HepG2 (cell line): ENCODE measurements around the gene MRPS10. TPM values are rescaled to one million over a fixed set of nuclear protein-coding genes. Genes with fewer than 3 reads are reported as not detected.
A peak's percentile ranks its signal among the peaks of the same experiment; 100 is the strongest.

Experiments used
- CENPBD1 ChIP-seq: sonication (generic); formaldehyde crosslinking; IDR thresholded peaks from 2 replicates; pipeline ENCODE4 v1.8.0; 2022; ENCODE audit warnings: missing genetic modification reagents, low read depth, mild to moderate bottlenecking, borderline replicate concordance
- DMAP1 ChIP-seq: IDR thresholded peaks from 2 replicates; pipeline ENCODE4 v1.6.1; 2016
- FLYWCH1 ChIP-seq: sonication (generic); formaldehyde crosslinking; IDR thresholded peaks from 2 replicates; pipeline ENCODE4 v1.8.1; 2023; ENCODE audit warnings: mild to moderate bottlenecking, missing genetic modification reagents
- IKZF1 ChIP-seq: fragments of 450-650 bp; IDR thresholded peaks from 2 replicates; pipeline ENCODE4 v1.7.1; 2016
- KDM1A ChIP-seq: IDR thresholded peaks from 2 replicates; pipeline ENCODE4 v1.6.1; 2016; ENCODE audit warnings: missing compliant biosample characterization
- MAFK ChIP-seq, 2 experiments: IDR thresholded peaks in 1 of 2; conservative IDR thresholded peaks in 1 of 2; 2 replicates each; pipeline ENCODE4 v1.6.1; 2011; ENCODE audit warnings: improper control_type of control experiment in 2 of 2, low read length in 2 of 2
- NFE2 ChIP-seq: sonication (generic); formaldehyde crosslinking; IDR thresholded peaks from 2 replicates; pipeline ENCODE4 v1.4.0; 2020; ENCODE audit warnings: missing genetic modification reagents
- PAX8 ChIP-seq: sonication (generic); formaldehyde crosslinking; IDR thresholded peaks from 2 replicates; pipeline ENCODE4 v1.8.0; 2022; ENCODE audit warnings: mild to moderate bottlenecking, missing genetic modification reagents, borderline replicate concordance
- PREB ChIP-seq: sonication (generic); formaldehyde crosslinking; IDR thresholded peaks from 2 replicates; pipeline ENCODE4 v1.4.0; 2020; ENCODE audit warnings: missing genetic modification reagents
- REPIN1 ChIP-seq: sonication (generic); formaldehyde crosslinking; IDR thresholded peaks from 2 replicates; pipeline ENCODE4 v1.8.0; 2022; ENCODE audit warnings: missing genetic modification reagents, low read depth, mild to moderate bottlenecking, borderline replicate concordance
- SCMH1 ChIP-seq: sonication (generic); formaldehyde crosslinking; IDR thresholded peaks from 2 replicates; pipeline ENCODE4 v1.9.0; 2021; ENCODE audit warnings: missing genetic modification reagents, mild to moderate bottlenecking, borderline replicate concordance
- SKIL ChIP-seq: sonication (generic); formaldehyde crosslinking; IDR thresholded peaks from 2 replicates; pipeline ENCODE4 v1.8.0; 2022; ENCODE audit warnings: missing genetic modification reagents, mild to moderate bottlenecking, moderate library complexity, borderline replicate concordance
- ZFP1 ChIP-seq: IDR thresholded peaks from 2 replicates; pipeline ENCODE4 v1.6.1; 2016
- ZNF138 ChIP-seq: sonication (generic); formaldehyde crosslinking; IDR thresholded peaks from 2 replicates; pipeline ENCODE4 v1.5.0; 2020; ENCODE audit warnings: mild to moderate bottlenecking, low read depth, missing genetic modification reagents
- ZNF230 ChIP-seq: sonication (generic); formaldehyde crosslinking; IDR thresholded peaks from 2 replicates; pipeline ENCODE4 v1.4.0; 2020; ENCODE audit warnings: mild to moderate bottlenecking, missing genetic modification reagents
- ZNF3 ChIP-seq: IDR thresholded peaks from 2 replicates; pipeline ENCODE4 v1.7.0; 2017; ENCODE audit warnings: inconsistent platforms
- ZNF30 ChIP-seq: sonication (generic); formaldehyde crosslinking; IDR thresholded peaks from 2 replicates; pipeline ENCODE4 v1.5.0; 2020; ENCODE audit warnings: mild to moderate bottlenecking, missing genetic modification reagents
- ZNF362 ChIP-seq: sonication (generic); formaldehyde crosslinking; IDR thresholded peaks from 2 replicates; pipeline ENCODE4 v1.4.0; 2020; ENCODE audit warnings: missing genetic modification reagents, mild to moderate bottlenecking, borderline replicate concordance
- ZNF567 ChIP-seq: sonication (generic); formaldehyde crosslinking; IDR thresholded peaks from 2 replicates; pipeline ENCODE4 v1.8.1; 2023; ENCODE audit warnings: mild to moderate bottlenecking, missing genetic modification reagents, borderline replicate concordance
- ZNF724P ChIP-seq: sonication (generic); formaldehyde crosslinking; IDR thresholded peaks from 2 replicates; pipeline ENCODE4 v1.8.0; 2022; ENCODE audit warnings: missing genetic modification reagents, borderline replicate concordance
- ZNF749 ChIP-seq: sonication (generic); formaldehyde crosslinking; IDR thresholded peaks from 2 replicates; pipeline ENCODE4 v1.8.0; 2022; ENCODE audit warnings: mild to moderate bottlenecking, missing genetic modification reagents, moderate library complexity, borderline replicate concordance
- ZNF772 ChIP-seq: sonication (generic); formaldehyde crosslinking; IDR thresholded peaks from 2 replicates; pipeline ENCODE4 v1.5.0; 2020; ENCODE audit warnings: mild to moderate bottlenecking, missing genetic modification reagents
- ZNF782 ChIP-seq: sonication (generic); formaldehyde crosslinking; IDR thresholded peaks from 2 replicates; pipeline ENCODE4 v1.4.0; 2020; ENCODE audit warnings: missing genetic modification reagents, mild to moderate bottlenecking, borderline replicate concordance
- ZNF784 ChIP-seq: sonication (generic); formaldehyde crosslinking; IDR thresholded peaks from 2 replicates; pipeline ENCODE4 v1.5.1; 2020; ENCODE audit warnings: missing genetic modification reagents, mild to moderate bottlenecking, borderline replicate concordance
- ZSCAN22 ChIP-seq: sonication (generic); formaldehyde crosslinking; IDR thresholded peaks from 2 replicates; pipeline ENCODE4 v1.4.0; 2020; ENCODE audit warnings: mild to moderate bottlenecking, missing genetic modification reagents
- polyA plus RNA-seq, 8 experiments: library from polyadenylated mRNA; depleted of rRNA in 3 of 8; stranded (reverse) in 7 of 8; unstranded in 1 of 8; fragments of >200 nt; fragmentation: Illumina TruSeq in 4 of 8; extraction: Trizol in 4 of 8; gene quantifications; 2 replicates each; pipeline versions ENCODE4 v1.2.1 to v1.2.3, GENCODE V29; 2011 to 2016; ENCODE audit warnings: low read depth in 4 of 8, missing spikeins in 1 of 8, mixed read lengths in 1 of 8; ENCODE audit not compliant: insufficient read depth in 1 of 8
- total RNA-seq, 5 experiments: library from RNA; depleted of rRNA; stranded (reverse); fragments of >200 nt; fragmentation: Illumina TruSeq; extraction: Trizol; gene quantifications; 2 replicates each; pipeline ENCODE4 v1.2.3, GENCODE V29; 2016; ENCODE audit warnings: low read depth in 1 of 5

Gene MRPS10
- total and polyA plus RNA-seq, 2 of the 13 experiments (the other 11 are each of a cell fraction or from before 2014, with no cell fraction given), result 31.7 to 54.6 TPM

- TF ChIP-seq SKIL (no peak), ZNF749 (CRISPR knock-in tag) (no peak), ZNF362 (peak; percentile 26; the same call in 1 of the 2 replicates), REPIN1 (CRISPR knock-in tag) (peak; percentile 80; the same call in 1 of the 2 replicates), ZFP1 (peak; percentile 73; the same call in 1 of the 2 replicates), DMAP1 (CRISPR knock-in tag) (peak; percentile 85), ZNF772 (no peak), PREB (CRISPR knock-in tag) (no peak), ZNF230 (CRISPR knock-in tag) (0 out of 2 replicates have a peak, but pooled peaks have one; percentile 65), MAFK (conservative IDR thresholded peaks at IDR 0.05 in 1 of 2, IDR thresholded peaks at IDR 0.05 in 1 of 2; ENCODE audit: low read length in 2 of 2) (no peak), ZNF3 (CRISPR knock-in tag) (no peak), ZNF782 (CRISPR knock-in tag) (no peak), IKZF1 (no peak), CENPBD1 (CRISPR knock-in tag) (no peak), KDM1A (CRISPR knock-in tag) (peak; percentile 35; the same call in 1 of the 2 replicates), ZNF784 (CRISPR knock-in tag) (no peak; the same call in 1 of the 2 replicates), ZSCAN22 (CRISPR knock-in tag) (no peak), FLYWCH1 (CRISPR knock-in tag) (no peak), ZNF567 (CRISPR knock-in tag) (no peak), NFE2 (CRISPR knock-in tag) (no peak), SCMH1 (CRISPR knock-in tag) (no peak), ZNF30 (no peak), PAX8 (no peak), ZNF724P (CRISPR knock-in tag) (no peak; the same call in 1 of the 2 replicates), ZNF138 (CRISPR knock-in tag) (0 out of 2 replicates have a peak, but pooled peaks have one; percentile 31)
Observed at GRCh38 chr6:42217519-42218367, at the start of gene MRPS10 (continued).
